ENCODE results near the gene ENOSF1.

DNA sequence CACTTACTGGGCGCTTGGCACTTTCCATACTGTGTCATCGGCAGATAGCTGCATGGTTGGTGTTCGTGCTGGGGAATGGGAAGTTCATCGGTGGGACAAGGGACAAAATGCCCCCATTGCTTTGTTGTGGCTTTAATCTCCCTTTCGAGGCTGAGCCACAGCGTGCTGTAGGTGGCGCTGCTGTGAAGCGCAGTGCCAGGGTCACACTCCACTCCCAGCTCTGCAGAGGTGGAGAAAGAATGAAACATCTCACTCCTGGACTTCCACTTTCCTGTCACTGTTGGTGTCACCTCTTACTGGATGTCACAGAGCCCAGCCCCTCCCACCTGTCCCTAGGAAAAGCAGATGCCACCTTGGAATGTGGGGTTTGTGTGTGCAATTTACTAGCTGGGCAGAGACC lies 46.3 kb downstream of the ENOSF1 start:
- TF ChIP-seq MXI1 (IDR thresholded peaks at IDR 0.05; ENCODE audit: low read depth, low read length) = no peak
- no peak for TF ChIP-seq EP300 (IDR thresholded peaks at IDR 0.05; ENCODE audit: borderline replicate concordance in 1 of 2, low read depth in 1 of 2, low read length in 1 of 2)

Data from SK-N-SH (cell line).